ENCODE measurements around the gene FRMPD4.

- TF ChIP-seq CTCF (conservative IDR thresholded peaks at IDR 0.05 in 1 of 2, IDR thresholded peaks at IDR 0.05 in 1 of 2; ENCODE audit: extremely low read depth in 1 of 2, insufficient read depth in 1 of 2, low read depth in 1 of 2, low read length in 2 of 2) (no peak), EZH2 (IDR thresholded peaks at IDR 0.05; ENCODE audit: borderline replicate concordance, low read length) (no peak)
Observed at GRCh38 chrX:12241026-12241425, 102.8 kb downstream of the FRMPD4 start.

Data from mammary epithelial cell (primary cell).